GM13976 (cell line): ENCODE data around the gene SMIM13.

Experiments used
- DNase-seq: peaks from one replicate; pipeline ENCODE4 v3.0.0; 2012; ENCODE audit warnings: low spot score
- CTCF ChIP-seq: IDR thresholded peaks from 2 replicates; pipeline ENCODE4 v1.5.1; 2012; ENCODE audit warnings: borderline replicate concordance, mild to moderate bottlenecking; ENCODE audit not compliant: insufficient read depth; ENCODE audit errors: extremely low read depth, missing control alignments, control extremely low read depth
- in situ Hi-C: fragments of 300-500 bp; cut with MboI; formaldehyde crosslinking; loops from one replicate; pipeline ENCODE4 v1.12.0; 2022; ENCODE audit warnings: low sequenced_read_pairs, mixed read lengths, inconsistent platforms; ENCODE audit not compliant: unreplicated experiment

The SMIM13 gene

DNA sequence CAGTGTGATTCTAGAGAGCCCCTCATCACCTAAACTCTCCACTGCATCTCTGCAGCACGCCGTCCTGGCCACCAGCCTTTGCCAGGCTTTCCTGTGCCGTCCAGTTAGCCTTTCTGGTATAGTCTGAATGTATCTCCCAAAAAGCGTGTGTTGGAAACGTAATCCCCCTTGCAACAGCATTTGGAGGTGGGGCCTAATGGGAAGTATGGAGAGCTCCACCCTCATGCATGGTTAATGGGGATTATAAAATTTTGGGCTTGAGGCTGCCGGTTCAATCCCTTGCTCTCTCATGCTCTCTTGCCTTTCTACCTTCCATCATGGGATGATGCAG is 85.4 kb downstream of the SMIM13 start:
- in situ Hi-C loops, result no loop called here
- DNase-seq, result no peak
- TF ChIP-seq CTCF, result no peak

- in situ Hi-C loops, result no loop called here
- no peak for DNase-seq
- TF ChIP-seq CTCF, result no peak
These were observed 86.0 kb downstream of the SMIM13 start for GRCh38 chr6:11179419-11180202.

DNA sequence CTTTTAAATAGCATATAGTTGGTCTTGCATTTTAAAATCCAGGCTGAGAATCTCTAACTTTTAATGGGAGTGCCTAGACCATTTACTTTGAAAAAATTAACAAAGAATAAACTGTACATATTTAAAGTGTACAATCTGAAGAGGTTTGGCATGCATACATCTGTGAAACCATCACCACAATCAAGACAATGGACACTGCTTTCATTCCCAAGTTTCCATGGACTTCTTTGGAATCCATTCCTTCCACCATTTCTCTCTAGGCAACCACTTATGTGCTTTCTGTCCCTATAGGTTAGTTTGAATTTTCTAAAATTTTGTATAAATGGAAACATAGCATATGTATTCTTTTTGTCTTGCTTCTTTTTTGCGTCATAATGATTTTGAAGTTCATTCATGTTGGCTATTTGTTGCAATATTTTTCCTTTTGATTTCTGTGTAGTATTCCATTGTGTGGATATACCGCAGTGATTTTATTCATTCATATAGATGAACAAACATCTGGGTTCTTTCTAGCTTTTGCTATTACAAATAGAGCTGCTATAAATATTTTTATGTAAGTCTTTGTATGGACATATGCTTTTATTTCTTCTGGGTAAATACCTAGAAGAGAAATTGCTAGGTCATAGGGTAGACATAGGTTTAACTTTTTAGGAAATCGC is 88.0 kb downstream of the SMIM13 start:
- TF ChIP-seq CTCF, result no peak
- no peak for DNase-seq
- in situ Hi-C loops, result no loop called here

GRCh38 chr6:11183761-11184362 is 90.2 kb downstream of the SMIM13 start:
- DNase-seq, result no peak
- in situ Hi-C loops, result no loop called here
- TF ChIP-seq CTCF, result no peak

DNA sequence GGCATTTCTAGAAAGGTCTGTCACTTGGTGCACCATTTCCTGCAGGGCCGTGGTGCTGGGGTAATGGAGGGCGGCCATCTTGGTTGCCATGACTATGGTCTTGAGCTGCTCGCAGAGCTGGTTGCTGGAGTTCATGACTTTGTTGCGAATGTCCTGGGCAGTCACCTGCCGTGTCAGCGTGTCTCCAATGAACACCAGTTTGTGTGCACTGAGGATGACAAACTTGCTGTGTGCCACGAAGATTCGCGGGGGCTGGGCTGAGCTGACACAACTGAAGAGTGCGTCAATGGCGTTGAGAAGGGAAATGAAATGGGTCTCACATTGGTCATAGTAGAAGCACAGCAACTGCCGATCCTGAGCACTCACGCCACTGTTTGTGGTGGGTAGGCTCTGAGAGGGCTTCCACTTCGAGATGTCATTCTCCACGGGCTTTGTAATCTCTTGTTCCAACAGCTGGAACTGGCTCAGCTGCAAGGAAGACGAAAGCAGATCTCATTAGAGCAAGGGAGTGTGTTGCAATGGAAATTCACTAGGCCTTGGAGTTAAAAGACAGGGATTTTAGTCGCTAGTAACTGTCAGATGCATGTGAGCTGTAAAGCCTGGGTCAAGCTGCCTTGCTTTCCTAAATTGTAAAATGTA is 91.7 kb downstream of the SMIM13 start:
- in situ Hi-C loops, result no loop called here
- TF ChIP-seq CTCF, result no peak
- no peak for DNase-seq

DNA sequence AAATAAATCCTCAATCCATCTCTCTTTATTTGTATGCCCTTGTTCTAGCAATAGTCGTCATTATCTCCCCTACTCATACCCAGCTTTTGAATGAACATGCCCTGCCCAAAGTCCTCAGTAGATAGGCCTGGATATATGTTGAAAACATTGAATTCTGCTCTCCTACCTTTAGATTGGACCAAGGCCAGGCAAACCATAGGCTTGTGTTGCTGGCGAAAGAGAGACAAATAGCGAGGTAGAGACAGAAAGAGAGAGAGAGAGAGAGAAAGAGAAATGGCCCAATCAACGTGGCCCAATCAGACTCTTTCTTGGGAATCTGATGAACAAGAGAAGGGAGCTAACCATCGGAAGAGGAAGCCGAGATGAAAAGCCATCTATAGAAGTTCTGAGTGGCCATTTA is 93.7 kb downstream of the SMIM13 start:
- no peak for DNase-seq
- in situ Hi-C loops, result no loop called here
- TF ChIP-seq CTCF, result no peak
